Bronchial epithelial cell (primary cell): ENCODE data around the gene DUSP10. TPM values are rescaled to one million over a fixed set of nuclear protein-coding genes. Genes with fewer than 3 reads are reported as not detected.

ENCODE experiments used
- DNase-seq: peaks from one replicate; pipeline ENCODE4 v3.0.0-alpha.2; 2010; ENCODE audit warnings: low read depth
- FAIRE-seq: peaks from 2 replicates; lab custom pipeline; 2011; peaks lifted over from hg19 to GRCh38; lab: Jason Lieb, UNC
- H3K27me3 ChIP-seq: 2 replicates; pipeline ENCODE4 v1.5.1; 2011; ENCODE audit warnings: low read length; ENCODE audit not compliant: control insufficient read depth, insufficient read depth
- H3K36me3 ChIP-seq: 2 replicates; pipeline ENCODE4 v1.5.1; 2011; ENCODE audit warnings: low read length; ENCODE audit not compliant: control insufficient read depth, insufficient read depth
- H3K4me3 ChIP-seq: 2 replicates; pipeline ENCODE4 v1.5.1; 2011; ENCODE audit warnings: mild to moderate bottlenecking, low read depth, low read length, control low read depth
- total RNA-seq: library from RNA; depleted of rRNA; stranded (reverse); fragments of >200 nt; gene quantifications from 2 replicates; pipeline ENCODE4 v1.2.1, GENCODE V29; 2014
- TF ChIP-seq, protein P1 (sequence below): IDR thresholded peaks from 2 replicates; pipeline ENCODE4 v1.5.1; 2011; ENCODE audit warnings: mild to moderate bottlenecking, moderate library complexity, low read length, control low read depth, inconsistent platforms; ENCODE audit not compliant: insufficient read depth, severe bottlenecking

Gene DUSP10
- total RNA-seq, 1 donor from 2014 or later, result 36.6 TPM

DNA sequence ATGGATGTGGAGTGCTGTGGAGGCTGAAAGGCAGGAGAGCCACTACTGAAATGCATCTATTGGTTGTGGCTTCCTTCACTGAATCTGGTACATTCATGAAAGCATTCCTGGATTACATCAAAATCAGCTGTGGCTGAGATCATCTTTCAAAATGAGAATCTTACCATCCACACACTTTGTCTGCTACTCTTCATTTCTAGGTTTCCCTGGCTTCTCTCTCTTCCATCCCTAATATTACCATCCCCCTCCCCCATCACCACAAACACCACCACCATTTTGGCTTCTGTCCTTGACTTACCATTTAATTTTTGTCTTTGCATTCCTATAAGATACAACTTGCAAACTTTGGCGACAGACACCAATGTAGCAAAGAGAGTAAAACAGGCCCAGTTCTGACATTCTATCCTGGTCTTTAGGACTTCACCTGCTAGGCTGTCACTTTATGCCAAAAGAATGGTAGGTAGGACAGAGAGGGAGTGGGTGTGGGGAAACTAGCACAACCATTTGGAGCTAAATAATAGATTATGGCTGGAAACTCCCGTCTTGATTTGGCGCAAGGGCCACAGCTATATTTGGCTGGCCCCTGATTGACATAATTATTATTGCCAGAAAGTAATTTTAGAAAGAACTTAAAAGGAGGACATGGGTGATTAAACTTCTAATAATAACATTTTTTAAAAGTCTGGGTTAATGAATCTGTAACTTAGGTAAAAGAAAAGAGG lies 15.1 kb upstream of the DUSP10 start:
- H3K4me3 ChIP-seq, result no peak overlapping the region
- H3K36me3 ChIP-seq, result no peaks in the 10 kb centered on the region
- FAIRE-seq, result no peak
- no peak for DNase-seq
- no peaks in the 10 kb centered on the region for H3K27me3 ChIP-seq
- TF ChIP-seq, protein P1, sequence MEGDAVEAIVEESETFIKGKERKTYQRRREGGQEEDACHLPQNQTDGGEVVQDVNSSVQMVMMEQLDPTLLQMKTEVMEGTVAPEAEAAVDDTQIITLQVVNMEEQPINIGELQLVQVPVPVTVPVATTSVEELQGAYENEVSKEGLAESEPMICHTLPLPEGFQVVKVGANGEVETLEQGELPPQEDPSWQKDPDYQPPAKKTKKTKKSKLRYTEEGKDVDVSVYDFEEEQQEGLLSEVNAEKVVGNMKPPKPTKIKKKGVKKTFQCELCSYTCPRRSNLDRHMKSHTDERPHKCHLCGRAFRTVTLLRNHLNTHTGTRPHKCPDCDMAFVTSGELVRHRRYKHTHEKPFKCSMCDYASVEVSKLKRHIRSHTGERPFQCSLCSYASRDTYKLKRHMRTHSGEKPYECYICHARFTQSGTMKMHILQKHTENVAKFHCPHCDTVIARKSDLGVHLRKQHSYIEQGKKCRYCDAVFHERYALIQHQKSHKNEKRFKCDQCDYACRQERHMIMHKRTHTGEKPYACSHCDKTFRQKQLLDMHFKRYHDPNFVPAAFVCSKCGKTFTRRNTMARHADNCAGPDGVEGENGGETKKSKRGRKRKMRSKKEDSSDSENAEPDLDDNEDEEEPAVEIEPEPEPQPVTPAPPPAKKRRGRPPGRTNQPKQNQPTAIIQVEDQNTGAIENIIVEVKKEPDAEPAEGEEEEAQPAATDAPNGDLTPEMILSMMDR, result no peak

DNA sequence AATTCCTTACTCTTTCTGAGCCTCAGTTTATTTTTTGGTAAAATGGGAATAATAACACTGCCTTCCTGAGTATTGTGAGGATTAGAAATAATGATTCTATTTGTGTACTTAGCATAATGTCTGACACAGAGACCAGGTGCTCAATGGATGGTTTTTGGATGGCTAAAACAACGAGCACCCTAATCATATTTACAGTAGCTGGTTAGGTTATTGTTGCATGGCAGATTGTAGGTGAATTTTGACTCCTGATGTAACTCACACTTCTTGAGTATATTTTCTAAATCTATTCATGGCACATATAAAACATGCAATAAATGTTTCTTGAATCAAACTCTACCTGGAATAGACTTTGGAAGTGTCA lies 11.9 kb upstream of the DUSP10 start:
- Histone ChIP-seq H3K4me3 (no peak overlapping the region), H3K27me3 (no peaks in the 10 kb centered on the region), H3K36me3 (no peaks in the 10 kb centered on the region)
- DNase-seq, result no peak
- TF ChIP-seq, protein P1, result no peak
- FAIRE-seq, result no peak

DNA sequence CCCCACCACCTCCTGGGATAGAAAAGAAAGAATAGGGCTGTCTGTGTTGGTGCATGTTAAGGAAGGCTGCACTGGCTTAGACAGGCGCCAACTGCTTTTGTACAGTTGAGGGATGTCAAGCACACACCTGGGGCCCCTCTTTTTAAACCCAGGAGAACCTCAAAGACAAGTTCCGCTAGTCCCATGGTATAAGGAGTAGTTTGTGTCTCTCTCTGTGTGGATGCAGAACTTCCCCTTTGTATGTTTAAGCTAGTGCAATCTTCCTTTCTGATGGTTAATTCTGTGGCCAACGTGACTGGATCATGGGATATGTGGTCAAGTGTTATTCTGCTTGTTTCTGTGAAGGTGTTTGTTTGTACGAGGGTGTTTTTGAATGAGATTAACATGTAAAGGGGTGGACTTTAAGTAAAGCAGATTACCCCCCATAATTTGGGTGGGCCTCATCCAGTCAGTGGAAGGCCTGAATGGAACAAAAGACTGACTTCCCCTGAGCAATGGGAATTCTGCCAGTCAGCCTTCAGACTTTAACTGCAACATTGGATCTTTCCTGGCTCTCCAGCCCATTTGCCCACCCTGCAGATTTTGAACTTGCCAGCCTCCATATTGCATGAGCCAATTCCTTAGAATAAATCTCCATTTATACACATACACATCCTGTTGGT lies 9.5 kb upstream of the DUSP10 start:
- TF ChIP-seq, protein P1, result no peak
- FAIRE-seq (no peak), DNase-seq (no peak)
- Histone ChIP-seq H3K36me3 (no peaks in the 10 kb centered on the region), H3K27me3 (no peaks in the 10 kb centered on the region), H3K4me3 (no peak overlapping the region)

DNA sequence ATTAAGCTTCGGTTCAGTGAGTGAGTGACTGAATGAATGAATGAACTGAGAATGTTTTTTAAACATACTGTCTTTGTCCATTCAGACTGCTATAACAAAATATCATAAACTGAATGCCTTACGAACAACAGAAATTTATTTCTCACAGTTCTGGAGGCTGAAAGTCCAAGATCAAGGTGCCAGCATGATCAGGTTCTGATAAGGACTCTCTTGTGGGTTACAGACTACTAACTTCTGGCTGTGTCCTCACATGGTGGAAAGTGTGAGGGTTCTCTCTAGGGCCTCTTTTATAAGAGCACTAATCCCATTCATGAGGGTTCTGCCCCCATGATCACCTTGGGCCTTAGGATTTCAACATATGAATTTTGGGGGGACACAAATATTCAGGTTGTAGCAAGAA lies 7.1 kb upstream of the DUSP10 start:
- Histone ChIP-seq H3K27me3 (no peaks in the 10 kb centered on the region), H3K4me3 (no peak overlapping the region), H3K36me3 (no peaks in the 10 kb centered on the region)
- no peak for DNase-seq
- FAIRE-seq, result peak; percentile 73
- TF ChIP-seq, protein P1, result no peak

DNA sequence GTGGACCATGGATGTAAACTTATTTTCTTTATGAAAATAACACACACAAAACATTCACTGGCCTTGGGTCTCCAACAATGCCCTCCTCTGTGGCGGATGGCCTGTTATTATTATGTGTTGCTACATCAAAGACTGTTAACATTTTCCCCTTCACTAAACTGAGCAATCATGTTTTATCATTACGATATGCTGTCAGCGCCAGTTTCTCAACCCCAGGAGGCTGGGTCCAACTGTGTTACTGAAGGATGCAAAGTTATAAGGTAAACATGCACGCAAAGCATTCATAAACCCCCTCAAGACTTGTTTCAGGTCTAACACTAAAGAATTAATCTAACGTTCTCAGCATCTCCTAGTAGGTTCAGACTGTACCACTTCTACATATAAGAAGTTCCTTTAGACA lies 6.0 kb upstream of the DUSP10 start:
- no peaks in the 10 kb centered on the region for H3K36me3 ChIP-seq
- no peak for DNase-seq
- FAIRE-seq, result no peak
- H3K4me3 ChIP-seq, result no peak overlapping the region
- TF ChIP-seq, protein P1, result no peak
- no peaks in the 10 kb centered on the region for H3K27me3 ChIP-seq
